Loucy (cell line): ENCODE results near the gene CIAO3.

ENCODE experiments used
- EZH2phosphoT487 ChIP-seq: fragments of 200-600 bp; IDR thresholded peaks from 2 replicates; pipeline ENCODE4 v1.6.1; 2018; ENCODE audit warnings: antibody characterized with exemption, mild to moderate bottlenecking, moderate library complexity, borderline replicate concordance
- TF ChIP-seq, protein P1 (sequence below): fragments of 200-600 bp; sonication (generic); conservative IDR thresholded peaks from 2 replicates; pipeline ENCODE4 v1.5.1; 2014; ENCODE audit warnings: mild to moderate bottlenecking, antibody characterized with exemption, low read length

DNA sequence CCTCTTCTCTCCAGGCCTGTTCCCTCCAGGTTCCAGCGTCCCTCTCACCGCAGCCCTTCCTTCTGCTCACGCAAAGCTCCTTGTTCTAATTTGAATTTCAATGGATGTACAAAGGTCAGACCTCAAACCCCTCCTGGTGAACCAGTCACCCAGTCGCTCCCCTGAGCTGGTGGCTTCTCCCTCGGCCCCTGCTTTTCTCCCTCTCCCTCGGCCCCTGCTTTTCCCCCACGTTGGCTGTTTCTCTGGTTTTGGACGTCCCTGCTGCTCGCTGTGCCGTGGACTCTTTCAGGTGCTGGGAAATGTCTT is 11.2 kb upstream of the CIAO3 start:
- TF ChIP-seq, protein P1, sequence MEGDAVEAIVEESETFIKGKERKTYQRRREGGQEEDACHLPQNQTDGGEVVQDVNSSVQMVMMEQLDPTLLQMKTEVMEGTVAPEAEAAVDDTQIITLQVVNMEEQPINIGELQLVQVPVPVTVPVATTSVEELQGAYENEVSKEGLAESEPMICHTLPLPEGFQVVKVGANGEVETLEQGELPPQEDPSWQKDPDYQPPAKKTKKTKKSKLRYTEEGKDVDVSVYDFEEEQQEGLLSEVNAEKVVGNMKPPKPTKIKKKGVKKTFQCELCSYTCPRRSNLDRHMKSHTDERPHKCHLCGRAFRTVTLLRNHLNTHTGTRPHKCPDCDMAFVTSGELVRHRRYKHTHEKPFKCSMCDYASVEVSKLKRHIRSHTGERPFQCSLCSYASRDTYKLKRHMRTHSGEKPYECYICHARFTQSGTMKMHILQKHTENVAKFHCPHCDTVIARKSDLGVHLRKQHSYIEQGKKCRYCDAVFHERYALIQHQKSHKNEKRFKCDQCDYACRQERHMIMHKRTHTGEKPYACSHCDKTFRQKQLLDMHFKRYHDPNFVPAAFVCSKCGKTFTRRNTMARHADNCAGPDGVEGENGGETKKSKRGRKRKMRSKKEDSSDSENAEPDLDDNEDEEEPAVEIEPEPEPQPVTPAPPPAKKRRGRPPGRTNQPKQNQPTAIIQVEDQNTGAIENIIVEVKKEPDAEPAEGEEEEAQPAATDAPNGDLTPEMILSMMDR = no peak
- TF ChIP-seq EZH2phosphoT487 = no peak
